ENCODE data around the gene NOL9. TPM values are rescaled to one million over a fixed set of nuclear protein-coding genes. Genes with fewer than 3 reads are reported as not detected.

NOL9 gene
- total and polyA plus RNA-seq, 2 donors (not counting 3 experiments of a cell fraction or from before 2014, with no cell fraction given) = 14.1 to 42.9 TPM

DNA sequence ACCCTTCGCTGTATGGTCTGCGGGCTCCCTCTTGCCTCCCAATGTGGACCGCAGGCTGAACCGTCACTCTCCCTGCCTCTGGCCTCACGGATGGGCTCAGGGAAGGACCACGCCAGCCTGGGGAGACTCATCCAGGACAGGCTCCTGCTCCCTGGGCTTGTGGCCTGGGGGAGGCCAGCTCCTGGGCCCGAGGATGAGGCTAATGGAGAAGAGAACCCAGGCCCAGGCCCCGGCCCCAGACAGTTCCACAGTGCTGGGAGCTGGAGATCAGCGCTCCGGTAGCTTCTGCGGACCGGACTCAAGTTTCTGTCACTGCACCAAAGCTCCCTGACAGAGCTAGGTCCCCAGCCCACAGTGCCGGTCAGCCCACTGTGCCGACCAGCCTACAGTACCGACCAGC is 49.4 kb downstream of the NOL9 start:
- CTCF ChIA-PET = interaction anchor here (0.9 to 3.5 kb wide), 2 partner anchors 9 to 19 kb away, joined by 3 to 28 read pairs; no protein-coding TSS in a partner anchor

More for the DNA sequence above, 49.4 kb downstream of the NOL9 start:
- no peak overlapping the region for H3K27ac ChIP-seq (ENCODE audit: insufficient read depth, low read depth, low read length)
- H2AFZ ChIP-seq (ENCODE audit: low read depth, low read length) = no peak overlapping the region
- H3K4me1 ChIP-seq (ENCODE audit: control insufficient read depth, extremely low read depth, insufficient read depth, low read length) = peaks cover 3% of the 10 kb centered on the region
- no peak overlapping the region for H3K9ac ChIP-seq (replicated peaks; ENCODE audit: extremely low read depth, insufficient read depth, low read length)
- no peak for FAIRE-seq
- POLR2A ChIA-PET = no interaction called here
- dilution Hi-C loops (cut with MboI; ENCODE audit: extremely low pct_ligation_motif_present, low sequenced_read_pairs) (no loop called here), intact Hi-C loops (cut with micrococcal nuclease) (no loop called here)
- no peaks in the 10 kb centered on the region for H3K9me1 ChIP-seq (replicated peaks; ENCODE audit: control insufficient read depth, extremely low read depth, insufficient read depth, low read length)
- no peak overlapping the region for H3K4me2 ChIP-seq (ENCODE audit: insufficient read depth, low read length)
- no TSS peak for BruUV-seq (replicated peaks)
- no peaks in the 10 kb centered on the region for H3K9me3 ChIP-seq (replicated peaks; ENCODE audit: control insufficient read depth, insufficient read depth, low read length)
- no peaks in the 10 kb centered on the region for H3K27me3 ChIP-seq (ENCODE audit: control insufficient read depth in 2 of 2, insufficient read depth in 2 of 2, low read length in 2 of 2)
- no peaks in the 10 kb centered on the region for H3K79me2 ChIP-seq (ENCODE audit: control insufficient read depth, insufficient read depth, low read length)
- no peaks in the 10 kb centered on the region for H3K36me3 ChIP-seq (ENCODE audit: control insufficient read depth in 2 of 2, extremely low read depth in 1 of 2, insufficient read depth in 2 of 2, low read length in 2 of 2)
- DNase-seq (ENCODE audit: low read depth, low spot score) = no peak
- H4K20me1 ChIP-seq (replicated peaks; ENCODE audit: control insufficient read depth, extremely low read depth, insufficient read depth, low read length) = no peaks in the 10 kb centered on the region
- no peak for TF ChIP-seq POLR2A (IDR thresholded peaks at IDR 0.05; ENCODE audit: low read depth, low read length)
- no peak for TF ChIP-seq JUN (IDR thresholded peaks at IDR 0.05; ENCODE audit: borderline replicate concordance, insufficient read depth, insufficient read length, low read depth)
- TF ChIP-seq, protein P1, sequence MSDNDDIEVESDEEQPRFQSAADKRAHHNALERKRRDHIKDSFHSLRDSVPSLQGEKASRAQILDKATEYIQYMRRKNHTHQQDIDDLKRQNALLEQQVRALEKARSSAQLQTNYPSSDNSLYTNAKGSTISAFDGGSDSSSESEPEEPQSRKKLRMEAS (IDR thresholded peaks at IDR 0.05; ENCODE audit: insufficient read depth, insufficient read length) = no peak
- TF ChIP-seq, protein P2, sequence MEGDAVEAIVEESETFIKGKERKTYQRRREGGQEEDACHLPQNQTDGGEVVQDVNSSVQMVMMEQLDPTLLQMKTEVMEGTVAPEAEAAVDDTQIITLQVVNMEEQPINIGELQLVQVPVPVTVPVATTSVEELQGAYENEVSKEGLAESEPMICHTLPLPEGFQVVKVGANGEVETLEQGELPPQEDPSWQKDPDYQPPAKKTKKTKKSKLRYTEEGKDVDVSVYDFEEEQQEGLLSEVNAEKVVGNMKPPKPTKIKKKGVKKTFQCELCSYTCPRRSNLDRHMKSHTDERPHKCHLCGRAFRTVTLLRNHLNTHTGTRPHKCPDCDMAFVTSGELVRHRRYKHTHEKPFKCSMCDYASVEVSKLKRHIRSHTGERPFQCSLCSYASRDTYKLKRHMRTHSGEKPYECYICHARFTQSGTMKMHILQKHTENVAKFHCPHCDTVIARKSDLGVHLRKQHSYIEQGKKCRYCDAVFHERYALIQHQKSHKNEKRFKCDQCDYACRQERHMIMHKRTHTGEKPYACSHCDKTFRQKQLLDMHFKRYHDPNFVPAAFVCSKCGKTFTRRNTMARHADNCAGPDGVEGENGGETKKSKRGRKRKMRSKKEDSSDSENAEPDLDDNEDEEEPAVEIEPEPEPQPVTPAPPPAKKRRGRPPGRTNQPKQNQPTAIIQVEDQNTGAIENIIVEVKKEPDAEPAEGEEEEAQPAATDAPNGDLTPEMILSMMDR (IDR thresholded peaks at IDR 0.05; ENCODE audit: extremely low read depth in 1 of 2, insufficient read depth in 1 of 2, low read depth in 1 of 2, low read length in 2 of 2) = no peak
- TF ChIP-seq POLR2AphosphoS5 (IDR thresholded peaks at IDR 0.05; ENCODE audit: insufficient read depth, low read depth, low read length) = no peak
- no peak for TF ChIP-seq MYC (IDR thresholded peaks at IDR 0.05; ENCODE audit: low read depth, low read length)
- no peak for TF ChIP-seq EZH2 (IDR thresholded peaks at IDR 0.05; ENCODE audit: borderline replicate concordance, low read depth, low read length, severe bottlenecking)
- TF ChIP-seq FOS (IDR thresholded peaks at IDR 0.05; ENCODE audit: borderline replicate concordance, insufficient read depth, low read length) = no peak
- no peak for TF ChIP-seq GATA2 (IDR thresholded peaks at IDR 0.05; ENCODE audit: insufficient read depth, insufficient read length, low read depth, low read length)
- no peak overlapping the region for H3K4me3 ChIP-seq (replicated peaks in 1 of 3; ENCODE audit: insufficient read depth in 1 of 3, low read depth in 1 of 3, low read length in 3 of 3)

Data from endothelial cell of umbilical vein (primary cell).